ENCODE measurements around the gene SOX18.

Gene SOX18

GRCh38 chr20:64044484-64045247 lies 4.8 kb downstream of the SOX18 start:
- no peak for DNase-seq (ENCODE audit: low read depth, low spot score)
- peaks cover 22% of the 10 kb centered on the region for H3K4me1 ChIP-seq (ENCODE audit: insufficient read depth, insufficient read length)
- peaks cover 68% of the 10 kb centered on the region for H3K27me3 ChIP-seq (ENCODE audit: insufficient read depth, insufficient read length)
- H3K4me3 ChIP-seq (ENCODE audit: insufficient read length, low read depth) = no peak overlapping the region
- H3K36me3 ChIP-seq (ENCODE audit: insufficient read depth, insufficient read length, low read length) = peaks cover 3% of the 10 kb centered on the region
- peaks cover 3% of the 10 kb centered on the region; the same call in 1 of the 2 replicates for H3K9me3 ChIP-seq (ENCODE audit: insufficient read depth, low read length)
- TF ChIP-seq YY1 (IDR thresholded peaks at IDR 0.05; ENCODE audit: insufficient read depth, insufficient read length) (no peak), SUZ12 (IDR thresholded peaks at IDR 0.05; ENCODE audit: extremely low read depth, insufficient read depth, insufficient read length) (no peak), ZNF274 (IDR thresholded peaks at IDR 0.05; ENCODE audit: low read depth, low read length) (no peak)
- H3K9ac ChIP-seq (ENCODE audit: insufficient read length, low read depth) = peak overlapping the region; percentile 42

- TF ChIP-seq ZNF274 (IDR thresholded peaks at IDR 0.05; ENCODE audit: low read depth, low read length) (no peak), YY1 (IDR thresholded peaks at IDR 0.05; ENCODE audit: insufficient read depth, insufficient read length) (no peak), SUZ12 (IDR thresholded peaks at IDR 0.05; ENCODE audit: extremely low read depth, insufficient read depth, insufficient read length) (no peak)
- DNase-seq (ENCODE audit: low read depth, low spot score) = no peak
- H3K9me3 ChIP-seq (ENCODE audit: insufficient read depth, low read length) = peaks cover 8% of the 10 kb centered on the region; the same call in 1 of the 2 replicates
- H3K4me1 ChIP-seq (ENCODE audit: insufficient read depth, insufficient read length) = peaks cover 25% of the 10 kb centered on the region
- H3K9ac ChIP-seq (ENCODE audit: insufficient read length, low read depth) = no peak overlapping the region
- peaks cover 72% of the 10 kb centered on the region for H3K27me3 ChIP-seq (ENCODE audit: insufficient read depth, insufficient read length)
- H3K36me3 ChIP-seq (ENCODE audit: insufficient read depth, insufficient read length, low read length) = peaks cover 3% of the 10 kb centered on the region
- no peak overlapping the region for H3K4me3 ChIP-seq (ENCODE audit: insufficient read length, low read depth)
These were observed 5.7 kb downstream of the SOX18 start for GRCh38 chr20:64043768-64044167.

GRCh38 chr20:64042054-64042781 lies 7.2 kb downstream of the SOX18 start:
- no peak for DNase-seq (ENCODE audit: low read depth, low spot score)
- peaks cover 71% of the 10 kb centered on the region for H3K27me3 ChIP-seq (ENCODE audit: insufficient read depth, insufficient read length)
- TF ChIP-seq SUZ12 (IDR thresholded peaks at IDR 0.05; ENCODE audit: extremely low read depth, insufficient read depth, insufficient read length) (peak; percentile 77), YY1 (IDR thresholded peaks at IDR 0.05; ENCODE audit: insufficient read depth, insufficient read length) (no peak), ZNF274 (IDR thresholded peaks at IDR 0.05; ENCODE audit: low read depth, low read length) (no peak)
- H3K36me3 ChIP-seq (ENCODE audit: insufficient read depth, insufficient read length, low read length) = peaks cover 3% of the 10 kb centered on the region
- peak overlapping the region; percentile 62 for H3K4me3 ChIP-seq (ENCODE audit: insufficient read length, low read depth)
- peaks cover 28% of the 10 kb centered on the region for H3K4me1 ChIP-seq (ENCODE audit: insufficient read depth, insufficient read length)
- H3K9ac ChIP-seq (ENCODE audit: insufficient read length, low read depth) = peak overlapping the region; percentile 74
- H3K9me3 ChIP-seq (ENCODE audit: insufficient read depth, low read length) = peaks cover 8% of the 10 kb centered on the region; the same call in 1 of the 2 replicates

- peaks cover 31% of the 10 kb centered on the region for H3K4me1 ChIP-seq (ENCODE audit: insufficient read depth, insufficient read length)
- peaks cover 70% of the 10 kb centered on the region for H3K27me3 ChIP-seq (ENCODE audit: insufficient read depth, insufficient read length)
- H3K36me3 ChIP-seq (ENCODE audit: insufficient read depth, insufficient read length, low read length) = no peaks in the 10 kb centered on the region
- peak overlapping the region; percentile 74 for H3K9ac ChIP-seq (ENCODE audit: insufficient read length, low read depth)
- peak overlapping the region; percentile 62 for H3K4me3 ChIP-seq (ENCODE audit: insufficient read length, low read depth)
- H3K9me3 ChIP-seq (ENCODE audit: insufficient read depth, low read length) = peaks cover 8% of the 10 kb centered on the region; the same call in 1 of the 2 replicates
- TF ChIP-seq ZNF274 (IDR thresholded peaks at IDR 0.05; ENCODE audit: low read depth, low read length) = no peak
- TF ChIP-seq SUZ12 (IDR thresholded peaks at IDR 0.05; ENCODE audit: extremely low read depth, insufficient read depth, insufficient read length) = no peak
- DNase-seq (ENCODE audit: low read depth, low spot score) = no peak
These were observed 7.7 kb downstream of the SOX18 start for GRCh38 chr20:64041781-64042053.

- H3K36me3 ChIP-seq (ENCODE audit: insufficient read depth, insufficient read length, low read length) = no peaks in the 10 kb centered on the region
- peaks cover 68% of the 10 kb centered on the region for H3K27me3 ChIP-seq (ENCODE audit: insufficient read depth, insufficient read length)
- TF ChIP-seq ZNF274 (IDR thresholded peaks at IDR 0.05; ENCODE audit: low read depth, low read length) (no peak), SUZ12 (IDR thresholded peaks at IDR 0.05; ENCODE audit: extremely low read depth, insufficient read depth, insufficient read length) (no peak), YY1 (IDR thresholded peaks at IDR 0.05; ENCODE audit: insufficient read depth, insufficient read length) (no peak)
- peaks cover 35% of the 10 kb centered on the region for H3K4me1 ChIP-seq (ENCODE audit: insufficient read depth, insufficient read length)
- DNase-seq (ENCODE audit: low read depth, low spot score) = no peak
- no peak overlapping the region for H3K4me3 ChIP-seq (ENCODE audit: insufficient read length, low read depth)
- peaks cover 8% of the 10 kb centered on the region; the same call in 1 of the 2 replicates for H3K9me3 ChIP-seq (ENCODE audit: insufficient read depth, low read length)
- H3K9ac ChIP-seq (ENCODE audit: insufficient read length, low read depth) = no peak overlapping the region
These were observed 8.2 kb downstream of the SOX18 start for GRCh38 chr20:64041040-64041780.

- peaks cover 38% of the 10 kb centered on the region for H3K4me1 ChIP-seq (ENCODE audit: insufficient read depth, insufficient read length)
- H3K36me3 ChIP-seq (ENCODE audit: insufficient read depth, insufficient read length, low read length) = peaks cover 7% of the 10 kb centered on the region
- DNase-seq (ENCODE audit: low read depth, low spot score) = no peak
- H3K27me3 ChIP-seq (ENCODE audit: insufficient read depth, insufficient read length) = peaks cover 62% of the 10 kb centered on the region
- no peak for TF ChIP-seq ZNF274 (IDR thresholded peaks at IDR 0.05; ENCODE audit: low read depth, low read length)
- no peak overlapping the region for H3K4me3 ChIP-seq (ENCODE audit: insufficient read length, low read depth)
- H3K9me3 ChIP-seq (ENCODE audit: insufficient read depth, low read length) = peaks cover 8% of the 10 kb centered on the region; the same call in 1 of the 2 replicates
- no peak overlapping the region for H3K9ac ChIP-seq (ENCODE audit: insufficient read length, low read depth)
These were observed 9.0 kb downstream of the SOX18 start for GRCh38 chr20:64040231-64041039.

Data from NT2/D1 (cell line).